LoVo (cell line): Measurements from ENCODE around the gene CISD2.
A peak's percentile ranks its signal among the peaks of the same experiment; 100 is the strongest.
"Not testable (repeated sequence)": the region's sequence is repeated elsewhere in the genome, so short reads cannot be mapped to it uniquely, and the experiment has no call there.

Source experiments
- DNase-seq: peaks from one replicate; pipeline ENCODE4 v3.0.0-alpha.2; 2016; ENCODE audit warnings: low spot score

Gene CISD2

GRCh38 chr4:102850370-102850769, 18.4 kb upstream of the CISD2 start:
- peak; percentile 32 for DNase-seq

- no peak for DNase-seq
These were observed 9.8 kb upstream of the CISD2 start for GRCh38 chr4:102858828-102859464.

DNA sequence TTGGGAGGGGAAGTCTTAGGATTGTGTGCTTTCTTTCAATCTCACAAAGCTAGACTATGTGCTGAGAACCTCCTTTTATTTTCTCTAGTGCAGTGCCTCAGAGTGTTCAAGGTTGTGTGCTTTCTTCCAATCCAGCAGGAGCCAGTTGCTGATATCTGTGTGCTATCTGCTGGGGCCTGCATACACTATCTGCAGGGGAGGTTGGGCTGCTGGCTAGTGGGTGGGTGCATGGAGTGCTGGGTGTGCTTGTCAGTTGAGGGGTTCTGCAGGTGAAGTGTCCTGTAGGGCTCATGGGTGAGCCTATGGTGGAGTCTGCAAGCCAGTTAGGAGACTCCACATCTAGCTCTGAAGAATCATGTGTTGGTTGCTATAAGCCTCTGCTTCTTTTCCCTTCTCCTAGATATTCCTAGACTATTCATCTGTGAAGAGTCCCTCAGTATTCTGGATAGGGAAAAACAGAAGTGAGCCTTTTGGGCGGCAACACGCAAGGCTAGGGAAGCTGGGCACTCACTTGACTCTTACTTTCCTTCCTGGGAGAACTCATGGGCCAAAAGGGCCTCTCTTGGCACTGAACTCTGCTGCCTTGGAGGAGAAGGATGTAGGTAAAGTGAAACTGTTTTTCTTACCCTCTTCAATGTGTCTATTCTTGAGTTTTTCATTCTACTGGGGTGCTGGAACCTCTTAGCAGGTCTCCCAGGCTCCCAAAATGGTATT, 8.0 kb upstream of the CISD2 start:
- DNase-seq = no peak

GRCh38 chr4:102862016-102862415, 6.8 kb upstream of the CISD2 start:
- DNase-seq = no peak

GRCh38 chr4:102862747-102863146, 6.0 kb upstream of the CISD2 start:
- no peak for DNase-seq

DNA sequence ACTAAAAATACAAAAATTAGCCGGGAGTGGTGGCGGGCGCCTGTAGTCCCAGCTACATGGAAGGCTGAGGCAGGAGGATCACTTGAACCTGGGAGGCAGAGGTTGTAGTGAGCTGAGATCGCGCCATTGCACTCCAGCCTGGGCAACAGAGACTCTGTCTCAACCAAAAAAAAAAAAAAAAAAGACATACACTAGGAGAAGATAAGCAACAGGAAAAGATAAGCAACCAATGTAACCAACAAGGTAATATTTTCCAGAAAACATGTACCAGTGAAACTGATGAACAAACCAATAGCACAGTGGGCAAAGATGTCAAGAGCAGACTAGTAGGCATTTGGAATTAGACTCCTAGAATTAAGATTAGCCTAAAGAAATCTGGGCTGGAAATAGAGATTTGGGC, 3.5 kb upstream of the CISD2 start:
- not testable (repeated sequence) for DNase-seq

DNA sequence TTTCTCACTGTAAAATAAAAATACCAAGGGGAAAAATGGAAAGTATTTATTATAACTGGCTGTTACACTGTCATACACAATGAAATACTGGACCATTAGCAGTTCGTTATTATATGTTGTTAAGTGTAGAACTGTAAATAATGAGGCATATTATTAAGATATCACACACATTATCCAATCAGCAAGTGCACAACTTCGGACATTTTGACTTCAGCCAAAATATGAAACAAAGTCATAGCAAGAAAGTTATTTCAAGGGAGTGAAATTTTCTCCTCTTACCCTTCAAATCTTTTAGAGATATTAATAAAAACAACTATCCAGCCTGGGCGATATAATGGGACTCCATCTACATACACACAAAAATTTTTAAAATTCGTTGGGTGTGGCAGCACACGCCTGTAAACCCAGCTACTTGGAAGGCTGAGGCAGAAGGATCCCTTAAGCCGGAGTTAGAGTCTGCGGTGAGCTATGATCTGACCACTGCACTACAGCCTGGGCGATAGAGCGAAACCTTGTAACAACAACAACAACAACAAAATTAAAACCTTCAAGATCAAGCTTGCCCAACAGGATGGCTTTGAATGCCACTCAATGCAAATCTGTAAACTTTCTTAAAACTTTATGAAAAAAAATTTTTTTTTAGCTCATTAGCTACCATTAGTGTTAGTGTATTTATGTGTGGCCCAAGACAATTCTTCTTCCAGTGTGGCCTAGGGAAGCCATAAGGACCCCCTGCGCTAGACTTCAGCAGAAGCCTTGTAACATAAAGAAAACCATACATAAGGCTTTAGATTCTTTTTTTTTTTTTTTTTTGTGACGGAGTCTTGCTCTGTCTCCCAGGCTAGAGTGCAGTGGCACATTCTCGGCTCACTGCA, 1.3 kb upstream of the CISD2 start:
- no peak for DNase-seq

DNA sequence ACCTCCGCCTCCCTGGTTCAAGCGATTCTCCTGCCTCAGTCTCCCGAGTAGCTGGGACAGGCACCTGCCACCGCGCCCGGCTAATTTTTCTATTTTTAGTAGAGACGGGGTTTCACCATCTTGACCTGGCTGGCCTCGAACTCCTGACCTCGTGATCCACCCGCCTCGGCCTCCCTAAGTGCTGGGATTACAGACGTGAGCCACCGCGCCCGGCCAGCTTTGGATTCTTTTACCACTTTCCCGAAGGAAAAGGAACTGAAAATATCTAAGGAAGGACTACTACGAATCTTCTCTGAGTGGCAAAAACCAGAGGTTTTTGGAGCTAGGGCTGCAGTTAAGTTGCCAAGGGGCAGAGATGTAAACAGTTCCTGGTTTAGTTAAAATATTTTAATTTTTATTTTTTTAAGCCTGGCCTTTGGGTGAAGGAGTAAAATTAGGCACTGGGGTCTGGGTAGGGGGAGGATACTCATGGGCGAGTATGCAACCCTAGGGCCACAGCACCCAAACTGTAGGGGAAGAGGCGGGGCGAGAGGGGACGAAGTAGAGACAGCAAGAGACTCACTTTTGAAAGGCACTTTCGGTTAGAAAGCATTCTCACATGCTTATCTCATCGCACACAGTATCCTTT, 525 bp upstream of the CISD2 start:
- no peak for DNase-seq

DNA sequence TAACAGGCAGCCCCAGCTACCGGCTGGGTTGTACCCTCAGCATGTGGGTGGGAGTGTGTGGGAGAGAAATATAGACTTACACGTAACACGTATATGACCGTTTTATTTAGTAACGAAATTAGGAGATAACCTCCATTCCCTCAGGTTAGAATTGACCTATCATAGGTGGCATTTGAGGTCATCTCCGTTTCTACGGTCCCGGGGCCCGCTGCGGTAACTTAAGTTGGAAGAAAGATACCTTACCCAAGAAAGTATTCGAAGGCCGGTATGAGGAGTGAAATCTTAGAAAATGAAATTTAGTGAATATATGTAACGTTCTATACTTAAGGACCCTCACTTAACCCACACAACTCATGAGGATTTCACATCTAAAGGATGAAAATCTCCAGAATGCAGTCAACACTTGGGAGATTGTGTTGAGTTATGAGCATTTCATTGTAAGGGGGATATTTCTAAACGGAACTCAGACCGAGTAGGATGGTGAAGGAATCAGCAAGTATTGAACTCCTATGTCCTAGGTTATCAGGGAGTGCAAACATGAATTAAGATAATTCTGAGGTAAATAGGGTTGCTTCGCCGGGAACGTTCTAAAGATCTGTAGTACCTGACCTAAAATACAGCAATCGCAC, 891 bp downstream of the CISD2 start:
- no peak for DNase-seq

DNA sequence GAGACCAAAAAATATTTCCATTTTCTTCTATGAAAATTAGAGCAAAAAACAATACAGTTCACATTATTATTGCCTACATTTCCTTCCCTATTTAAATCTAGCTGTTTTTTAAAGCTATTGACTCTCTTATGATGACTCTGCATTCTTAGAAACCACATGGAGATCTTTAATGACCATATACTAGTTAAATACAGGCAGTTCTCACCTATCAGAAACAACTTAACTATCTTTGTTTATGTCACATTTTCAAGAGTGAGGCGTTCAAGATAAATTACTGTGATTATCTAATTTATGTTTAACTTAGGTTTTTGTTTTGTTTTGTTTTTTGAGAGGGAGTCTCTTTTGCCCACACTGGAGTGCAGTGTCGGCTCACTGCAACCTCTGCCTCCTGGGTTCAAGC, 3.0 kb downstream of the CISD2 start:
- no peak for DNase-seq

DNA sequence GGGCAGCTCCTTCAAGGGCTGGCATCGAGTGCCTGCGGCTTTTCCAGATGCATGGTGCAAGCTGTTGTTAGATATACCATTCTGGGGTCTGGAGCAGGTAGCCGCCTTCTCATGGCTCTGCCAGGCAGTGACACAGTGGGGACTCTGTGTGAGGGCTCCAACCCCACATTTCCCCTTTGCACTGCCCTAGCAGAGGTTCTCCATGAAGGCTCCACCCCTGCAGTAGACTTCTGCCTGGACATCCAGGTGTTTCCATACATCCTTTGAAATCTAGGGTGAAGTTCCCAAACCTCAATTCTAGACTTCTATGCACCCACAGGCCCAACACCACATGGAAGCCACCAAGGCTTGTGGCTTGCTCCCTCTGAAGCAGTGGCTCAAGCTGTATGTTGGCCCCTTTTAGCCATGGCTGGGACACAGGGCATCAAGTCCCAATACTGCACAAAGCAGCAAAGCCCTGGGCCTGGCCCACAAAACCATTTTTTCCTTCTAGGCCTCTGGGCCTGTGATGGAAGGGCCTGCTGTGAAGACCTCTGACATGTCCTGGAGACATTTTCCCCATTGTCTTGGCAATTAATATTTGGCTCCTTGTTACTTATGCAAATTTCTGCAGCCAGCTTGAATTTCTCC, 8.8 kb downstream of the CISD2 start:
- DNase-seq = not testable (repeated sequence)

GRCh38 chr4:102878349-102878748, 9.6 kb downstream of the CISD2 start:
- DNase-seq = not testable (repeated sequence)

- DNase-seq = no peak
These were observed 10.1 kb downstream of the CISD2 start for GRCh38 chr4:102878901-102879300.

GRCh38 chr4:102881343-102881742, 12.6 kb downstream of the CISD2 start:
- no peak for DNase-seq

- no peak for DNase-seq
These were observed 14.5 kb downstream of the CISD2 start for GRCh38 chr4:102883278-102883677.

DNA sequence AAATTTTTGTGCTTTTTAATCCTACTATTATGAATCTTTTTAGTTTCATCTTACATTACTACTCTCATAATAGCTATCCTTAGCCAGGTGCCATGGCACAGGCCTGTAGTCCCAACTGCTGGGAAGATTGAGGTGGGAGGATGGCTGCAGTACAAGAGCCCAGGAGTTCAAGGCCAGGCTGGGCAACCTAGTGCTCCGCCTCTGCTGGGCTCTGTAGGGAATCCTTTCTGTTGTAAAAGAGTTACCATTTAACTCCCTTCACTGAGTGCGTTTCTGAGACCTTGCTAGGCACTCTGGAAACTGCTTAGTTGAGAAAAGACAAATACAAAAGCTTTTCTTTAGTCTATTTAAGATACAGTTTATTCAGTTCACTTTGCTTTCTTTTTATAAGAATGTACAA, 19.8 kb downstream of the CISD2 start:
- DNase-seq = not testable (repeated sequence)

DNA sequence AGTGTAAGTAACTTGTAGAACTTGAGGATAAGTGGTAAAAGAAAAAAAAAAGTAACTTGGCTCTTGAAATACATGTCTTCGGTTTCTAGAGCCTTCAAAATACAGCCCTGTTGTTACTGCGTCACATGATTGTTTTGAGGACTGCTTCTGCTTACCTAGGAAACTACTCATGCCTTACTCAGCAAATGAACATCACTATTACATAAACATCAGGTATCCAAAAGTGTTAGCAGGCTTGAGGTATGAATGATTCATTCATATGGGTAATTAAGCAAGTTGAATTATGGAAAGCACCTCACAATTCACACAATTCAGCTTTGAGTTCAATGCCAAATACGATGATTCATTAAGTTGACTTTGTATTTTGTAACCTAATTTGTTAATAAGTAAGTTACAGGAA, 21.1 kb downstream of the CISD2 start:
- peak; percentile 12 for DNase-seq

- DNase-seq = not testable (repeated sequence)
These were observed 27.8 kb downstream of the CISD2 start for GRCh38 chr4:102896547-102896946.

- DNase-seq = not testable (repeated sequence)
These were observed 28.8 kb downstream of the CISD2 start for GRCh38 chr4:102897610-102898009.

GRCh38 chr4:102901804-102902203, 33.0 kb downstream of the CISD2 start:
- DNase-seq = no peak

GRCh38 chr4:102918859-102919258, 50.1 kb downstream of the CISD2 start:
- DNase-seq = no peak
